SK-N-DZ (cell line): ENCODE measurements around the gene TMEM176A.

Experiments
- DNase-seq: peaks from one replicate; pipeline ENCODE4 v3.0.0-alpha.2; 2015; ENCODE audit warnings: low spot score

Gene TMEM176A

DNA sequence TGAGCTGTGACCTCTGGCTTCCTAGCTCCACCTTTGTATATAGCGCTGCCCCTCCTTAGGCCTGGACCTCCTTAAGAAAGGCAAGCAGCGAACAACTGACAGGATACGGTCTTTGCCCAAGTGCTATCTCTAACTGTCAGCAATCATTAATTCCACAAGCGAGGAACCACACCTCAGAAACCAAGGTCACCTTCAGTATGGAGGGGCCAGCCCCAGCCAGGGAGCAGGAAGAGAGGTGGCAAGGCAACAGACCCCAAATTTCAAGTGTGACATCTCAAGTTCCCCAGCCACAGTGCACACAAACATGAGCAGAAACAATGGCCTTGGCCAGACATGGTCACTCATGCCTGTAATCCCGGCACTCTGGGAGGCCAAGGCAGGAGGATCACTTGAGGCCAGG is 47.0 kb downstream of the TMEM176A start:
- no peak for DNase-seq

DNA sequence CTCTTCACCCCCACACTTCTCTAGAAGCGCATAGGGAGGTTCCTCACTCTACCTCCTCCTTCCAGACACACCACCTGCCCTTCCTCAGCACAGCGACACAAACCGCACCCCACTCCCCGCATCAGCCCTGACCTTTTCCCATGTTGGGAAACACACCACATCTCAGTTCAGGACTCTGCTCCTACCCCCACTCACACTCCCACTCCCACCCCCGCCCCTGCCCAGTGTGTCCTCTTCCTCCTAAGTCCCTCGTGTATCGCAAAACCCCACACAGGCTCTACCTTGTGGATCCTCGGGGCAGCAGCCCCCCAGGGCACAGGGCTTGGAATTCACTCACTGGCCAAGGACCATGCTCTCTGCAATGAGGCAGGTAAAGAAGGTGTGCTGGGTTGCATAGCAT is 47.5 kb downstream of the TMEM176A start:
- no peak for DNase-seq

GRCh38 chr7:150848561-150849115 is 48.1 kb downstream of the TMEM176A start:
- DNase-seq: no peak

GRCh38 chr7:150849204-150849775 is 48.7 kb downstream of the TMEM176A start:
- no peak for DNase-seq

GRCh38 chr7:150850273-150850672 is 49.7 kb downstream of the TMEM176A start:
- DNase-seq: no peak

GRCh38 chr7:150851492-150852370 is 51.2 kb downstream of the TMEM176A start:
- DNase-seq: no peak

- DNase-seq: no peak
Measured at GRCh38 chr7:150852371-150852905, 51.9 kb downstream of the TMEM176A start, which contains the start of gene AOC1. AOC1 (plus strand) TSS chr7:150852517; CDS start chr7:150856471, 3,954 bp downstream.

DNA sequence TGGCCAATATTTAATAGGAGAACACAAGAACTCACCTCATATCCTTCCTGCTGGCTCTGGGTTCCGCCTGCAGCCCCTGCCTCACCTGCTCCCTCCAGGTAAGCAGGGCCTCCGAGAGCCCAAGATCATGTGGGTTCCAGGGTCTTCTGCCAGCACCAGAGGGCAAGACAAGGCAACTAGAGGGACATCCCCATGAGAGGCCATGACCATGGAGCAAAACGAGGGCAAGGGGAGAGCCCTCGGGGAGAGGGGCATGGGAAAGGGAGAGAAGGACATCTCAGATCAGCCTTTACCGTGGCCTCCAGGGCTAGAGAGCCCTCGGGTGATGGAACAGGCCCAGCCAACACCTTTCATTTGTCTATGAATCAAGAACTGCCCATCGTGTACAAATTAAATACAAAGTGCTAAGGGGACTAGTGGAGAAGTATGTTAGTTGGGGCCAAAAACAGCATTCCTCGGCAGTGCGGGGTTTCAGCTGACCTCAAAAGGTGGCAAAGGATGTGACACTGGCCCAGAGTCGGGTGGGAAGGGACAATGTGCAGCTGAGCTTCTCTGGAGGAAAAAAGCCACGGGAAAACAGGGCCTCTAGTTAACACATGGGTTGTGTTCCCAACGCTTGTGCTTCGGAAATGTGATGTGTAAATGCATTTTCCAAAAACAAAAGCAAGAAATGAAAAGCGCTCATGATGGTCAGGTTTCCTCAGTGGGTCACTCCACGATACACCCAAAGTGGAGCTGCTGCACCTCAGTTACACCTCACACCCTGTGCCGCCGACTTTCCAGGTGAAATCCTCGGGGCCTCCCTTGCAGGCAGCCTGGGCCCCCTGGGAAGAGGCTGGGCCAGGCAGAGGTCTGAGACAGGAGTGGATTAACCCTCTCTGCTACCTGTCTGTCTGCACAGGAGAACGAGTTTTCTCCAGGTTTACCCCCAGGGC is 53.8 kb downstream of the TMEM176A start:
- DNase-seq: no peak
